GM19099 (cell line): Measurements from ENCODE around the gene SETD4.

Experiments
- POLR2A ChIP-seq: IDR thresholded peaks from 3 replicates; pipeline ENCODE4 v1.6.1; 2011; ENCODE audit warnings: low read depth; ENCODE audit not compliant: insufficient read length; ENCODE audit errors: extremely low read depth

SETD4 gene

DNA sequence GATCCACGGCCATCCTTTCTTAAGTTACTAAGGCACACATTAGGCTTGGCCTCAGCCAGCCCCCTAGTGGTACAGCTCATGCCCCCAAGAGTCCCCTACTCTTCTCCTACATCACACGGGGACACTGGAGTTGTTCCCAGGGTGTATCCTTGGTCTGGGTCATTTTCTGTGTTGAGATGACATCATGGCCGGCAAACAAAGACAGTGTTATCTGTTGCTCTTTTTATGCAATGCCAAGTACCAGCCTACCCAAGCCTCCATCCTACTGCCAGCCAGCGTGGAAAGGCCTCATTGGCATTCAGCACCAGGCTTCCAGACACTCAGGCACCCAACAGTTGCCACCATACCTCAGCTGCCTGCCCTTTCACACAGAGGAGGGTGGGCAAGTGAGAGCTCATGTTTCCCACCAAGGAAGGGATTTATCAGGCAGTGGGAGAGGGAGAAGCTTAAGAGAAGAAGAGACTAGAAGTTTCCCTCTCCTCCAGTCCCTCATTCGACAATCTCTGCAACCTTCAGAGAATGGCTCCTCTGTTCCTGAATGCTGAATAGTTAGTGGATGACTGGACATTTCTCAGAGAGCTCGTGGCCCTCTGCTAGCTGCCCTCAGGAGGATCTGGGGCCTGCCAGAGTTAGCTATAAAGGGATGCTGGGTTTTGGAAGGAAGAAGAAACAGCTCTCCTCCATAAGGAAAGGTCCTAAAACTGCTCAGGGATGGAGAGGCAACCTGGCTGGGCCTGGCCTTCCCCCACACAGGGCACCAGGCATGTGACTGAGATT lies 27.2 kb upstream of the SETD4 start:
- no peak for TF ChIP-seq POLR2A

DNA sequence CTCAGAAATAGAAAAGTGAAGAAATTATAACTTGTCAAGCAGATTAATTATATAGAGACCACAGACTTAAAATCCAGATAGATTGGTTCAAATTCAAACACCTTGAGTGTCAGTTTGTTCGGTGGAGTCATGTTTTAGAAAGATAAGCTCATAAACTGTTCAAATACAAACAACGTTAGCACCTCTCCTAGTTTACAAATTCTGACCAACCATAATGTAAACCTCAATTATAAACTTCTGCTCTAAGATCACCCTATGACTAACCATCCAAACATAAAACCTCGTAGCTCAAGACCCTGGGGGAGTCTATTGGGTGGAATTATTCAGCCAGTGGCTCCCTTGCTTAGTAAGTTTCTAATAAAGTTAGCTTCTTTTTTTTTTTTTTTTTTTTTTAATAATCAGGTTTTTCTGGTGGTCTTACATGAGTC lies 21.9 kb upstream of the SETD4 start:
- TF ChIP-seq POLR2A = no peak

GRCh38 chr21:36080386-36080785 lies 20.1 kb upstream of the SETD4 start:
- no peak for TF ChIP-seq POLR2A

GRCh38 chr21:36079671-36080070 lies 19.3 kb upstream of the SETD4 start:
- TF ChIP-seq POLR2A = no peak

DNA sequence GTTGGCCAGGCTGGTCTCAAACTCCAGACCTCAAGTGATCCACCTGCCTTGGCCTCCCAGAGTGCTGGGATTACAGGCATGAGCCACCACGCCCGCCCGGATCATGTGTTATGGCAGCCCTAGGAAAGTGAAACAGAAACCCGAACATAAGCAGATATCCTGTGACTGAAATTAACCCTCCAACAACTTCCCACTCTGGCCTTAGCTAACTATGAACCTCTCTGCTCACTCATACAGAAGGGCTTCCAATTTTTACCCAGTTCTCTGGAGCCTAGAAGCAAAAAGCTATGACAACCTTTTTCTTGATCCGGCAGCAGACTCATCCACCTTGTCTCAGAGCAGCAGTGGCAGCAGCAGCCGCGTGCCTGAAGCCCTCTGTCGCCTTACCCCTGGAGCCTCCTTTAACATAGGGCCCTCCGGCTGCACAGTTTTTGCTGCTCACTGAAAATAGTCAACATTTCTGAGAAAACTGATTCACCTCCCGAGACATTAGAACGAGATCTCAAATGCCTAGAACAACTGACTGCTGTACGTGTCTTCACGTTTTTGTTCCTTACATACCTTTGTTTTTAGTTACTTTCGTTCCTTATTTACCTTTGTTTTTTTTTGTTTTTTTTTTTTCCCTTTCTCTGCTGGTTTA lies 18.8 kb upstream of the SETD4 start:
- TF ChIP-seq POLR2A = no peak

GRCh38 chr21:36077758-36078157 lies 17.4 kb upstream of the SETD4 start:
- TF ChIP-seq POLR2A = no peak

DNA sequence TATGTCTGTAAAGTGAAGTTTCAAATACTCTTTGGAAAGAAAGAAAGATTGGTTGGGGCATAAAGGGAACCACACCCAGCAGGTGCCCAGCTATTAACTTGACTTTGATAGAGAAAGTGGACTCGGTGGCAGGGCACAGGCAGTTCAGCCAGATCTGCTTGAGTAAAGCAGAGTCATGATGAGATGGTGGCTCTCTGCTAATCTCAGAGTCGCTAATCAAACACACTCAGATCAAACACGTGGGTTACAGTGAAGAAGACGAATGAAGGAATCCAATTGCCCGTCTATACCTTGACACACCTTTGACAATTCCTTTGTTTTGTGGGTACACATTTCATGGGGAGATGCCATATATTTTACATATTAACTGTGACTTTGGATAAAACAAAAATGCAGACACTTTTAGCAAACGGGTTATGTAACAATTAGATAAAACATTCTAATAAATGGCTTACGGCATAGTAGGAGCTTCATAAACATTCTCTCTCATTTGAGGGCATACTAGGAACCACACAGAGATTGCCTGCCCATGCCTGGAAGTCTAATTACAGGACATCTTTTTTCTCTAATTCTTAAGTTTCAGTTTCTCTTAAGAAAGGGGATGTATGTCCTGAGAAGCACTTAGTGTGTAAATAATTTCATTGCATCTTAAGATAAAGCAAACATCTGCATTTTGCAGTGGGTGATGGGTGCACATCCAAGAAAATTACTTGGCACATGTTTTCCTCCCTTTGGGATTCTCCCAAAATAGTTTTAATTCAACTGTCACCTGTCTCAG lies 16.7 kb upstream of the SETD4 start:
- TF ChIP-seq POLR2A = no peak

DNA sequence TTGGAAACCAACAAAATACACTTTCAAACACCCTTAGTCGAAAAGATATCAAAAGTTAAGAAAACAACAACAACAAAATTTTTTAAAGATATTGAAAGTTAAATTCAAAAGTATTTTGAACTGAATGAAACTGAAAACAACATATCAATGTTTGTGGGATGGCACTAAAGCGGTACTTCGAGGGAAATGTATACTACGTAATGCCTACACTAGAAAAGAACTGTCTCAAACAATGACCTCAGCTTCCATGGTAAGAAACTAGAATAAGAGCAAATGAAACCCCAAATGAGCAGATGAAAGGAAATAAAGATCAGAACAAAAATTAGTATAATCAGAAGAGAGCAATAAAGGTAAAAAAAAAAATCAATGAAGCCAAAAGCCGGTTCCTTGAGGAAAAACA lies 15.6 kb upstream of the SETD4 start:
- no peak for TF ChIP-seq POLR2A

- TF ChIP-seq POLR2A = no peak
Measured at GRCh38 chr21:36075171-36075570, 14.8 kb upstream of the SETD4 start.

DNA sequence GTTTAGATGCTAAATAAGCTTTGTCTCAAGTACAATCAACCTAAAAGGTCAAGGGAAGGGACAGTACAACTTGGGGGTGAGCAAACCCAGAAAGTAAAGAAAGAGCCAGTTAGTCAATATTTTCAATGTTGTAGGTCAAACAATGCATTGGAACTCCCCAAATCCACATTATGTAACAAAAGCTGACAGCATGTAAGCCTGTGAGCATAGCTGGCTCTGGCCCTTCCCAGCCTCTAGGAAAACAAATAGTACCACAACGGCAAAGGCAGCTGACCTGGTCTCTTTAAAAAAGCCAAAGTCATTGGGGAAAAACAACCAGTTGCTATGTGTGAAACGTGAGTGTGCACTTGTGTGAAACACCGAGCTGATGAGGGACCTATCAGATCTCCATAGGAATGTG lies 12.9 kb upstream of the SETD4 start:
- no peak for TF ChIP-seq POLR2A

- TF ChIP-seq POLR2A = no peak
Measured at GRCh38 chr21:36072453-36073162, 12.3 kb upstream of the SETD4 start.

- TF ChIP-seq POLR2A = no peak
Measured at GRCh38 chr21:36070999-36071398, 10.7 kb upstream of the SETD4 start.

DNA sequence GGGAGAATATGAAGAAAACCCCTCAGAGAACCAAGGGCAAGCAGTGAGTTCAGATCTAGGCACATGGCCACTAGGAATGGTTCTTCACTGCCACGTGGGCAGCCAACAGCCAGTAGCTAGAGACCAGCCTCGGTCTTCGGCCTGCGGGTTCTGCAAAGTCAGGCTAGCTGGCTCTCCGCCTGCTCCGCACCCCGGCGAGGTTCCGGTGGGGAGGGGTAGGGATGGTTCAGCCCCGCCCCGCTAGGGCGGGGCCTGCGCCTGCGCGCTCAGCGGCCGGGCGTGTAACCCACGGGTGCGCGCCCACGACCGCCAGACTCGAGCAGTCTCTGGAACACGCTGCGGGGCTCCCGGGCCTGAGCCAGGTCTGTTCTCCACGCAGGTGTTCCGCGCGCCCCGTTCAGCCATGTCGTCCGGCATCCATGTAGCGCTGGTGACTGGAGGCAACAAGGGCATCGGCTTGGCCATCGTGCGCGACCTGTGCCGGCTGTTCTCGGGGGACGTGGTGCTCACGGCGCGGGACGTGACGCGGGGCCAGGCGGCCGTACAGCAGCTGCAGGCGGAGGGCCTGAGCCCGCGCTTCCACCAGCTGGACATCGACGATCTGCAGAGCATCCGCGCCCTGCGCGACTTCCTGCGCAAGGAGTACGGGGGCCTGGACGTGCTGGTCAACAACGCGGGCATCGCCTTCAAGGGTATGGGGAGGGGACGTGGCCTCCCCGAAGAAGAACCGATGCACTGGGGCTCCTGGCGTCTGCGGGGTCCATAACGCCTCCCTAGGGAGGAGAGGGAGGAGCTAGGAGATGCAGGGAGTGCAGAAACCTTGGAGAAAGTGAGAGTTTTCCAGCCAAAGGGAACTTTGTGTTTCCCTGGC lies 9.6 kb upstream of the SETD4 start, which contains the start of gene CBR1:
TSS of gene CBR1 (plus strand) at position 312 of the 871 bp plus-strand sequence. CDS start at position 404, 92 bp downstream.
- TF ChIP-seq POLR2A = peak; percentile 81
